Measurements from ENCODE around the gene WDR45B. TPM values are rescaled to one million over a fixed set of nuclear protein-coding genes. Genes with fewer than 3 reads are reported as not detected.

WDR45B gene
- total and polyA plus RNA-seq, 2 experiments from 2014 or later, result 82.6 to 112 TPM

DNA sequence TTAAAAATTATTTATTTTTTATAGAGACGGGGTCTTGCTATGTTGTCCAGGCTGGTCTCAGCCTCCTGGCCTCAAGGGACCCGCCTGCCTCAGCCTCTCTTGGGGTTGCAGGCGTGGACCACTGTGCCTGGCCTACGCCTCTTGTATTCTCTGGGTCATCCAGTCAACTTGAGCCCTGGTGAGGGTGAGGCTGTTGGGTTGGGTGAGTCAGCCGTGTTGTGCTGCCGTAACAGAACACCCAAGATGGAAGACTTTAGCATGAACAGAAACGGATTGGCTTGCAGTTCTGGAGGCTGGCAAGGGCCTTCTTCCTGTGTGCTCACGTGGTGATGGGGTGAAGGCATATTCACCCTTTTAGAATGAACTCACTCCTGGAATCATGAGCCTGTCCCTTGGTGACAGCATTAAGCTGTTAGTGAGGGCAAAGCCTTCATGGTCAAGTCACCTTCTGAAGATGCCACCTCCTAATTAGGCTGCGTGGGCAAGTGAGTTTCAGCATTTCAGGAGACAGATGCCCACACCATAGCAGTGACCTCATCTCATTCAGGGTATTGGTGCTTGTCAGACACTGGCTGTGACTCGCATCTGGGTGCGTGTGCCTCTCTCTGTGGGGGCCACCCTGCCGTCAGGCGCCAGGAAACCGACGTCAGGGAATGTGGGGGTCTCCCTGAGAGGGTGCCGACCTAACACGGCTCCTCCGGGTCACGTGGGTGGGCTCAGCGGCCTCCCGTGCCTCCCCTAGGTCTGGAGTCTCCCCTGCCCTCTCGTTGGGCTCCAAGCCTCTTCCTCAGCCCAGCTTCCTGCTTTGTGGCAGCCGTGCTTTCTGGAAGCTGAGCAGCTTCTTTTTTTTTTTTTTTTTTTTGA is 49.8 kb downstream of the WDR45B start:
- no peaks in the 10 kb centered on the region for H3K36me3 ChIP-seq (replicated peaks; ENCODE audit: insufficient read depth, low read depth)
- WGBS (ENCODE audit: low lambda C conversion rate, missing lambda C conversion rate), result 93% methylated on average over 23 of the region's 23 CpGs
- H3K9me3 ChIP-seq (ENCODE audit: low read depth), result no peaks in the 10 kb centered on the region
- H3K4me1 ChIP-seq (ENCODE audit: insufficient read depth), result peaks cover 11% of the 10 kb centered on the region
- H3K4me2 ChIP-seq, result no peak overlapping the region
- H2AFZ ChIP-seq, result no peak overlapping the region
- no peaks in the 10 kb centered on the region for H3K27me3 ChIP-seq
- no peak overlapping the region for H3K4me3 ChIP-seq
- H3K9me2 ChIP-seq (replicated peaks; ENCODE audit: insufficient read depth), result no peaks in the 10 kb centered on the region
- no peak for DNase-seq (ENCODE audit: low spot score)
- TF ChIP-seq EZH2phosphoT487 (IDR thresholded peaks at IDR 0.05; ENCODE audit: low read depth, severe bottlenecking, unreplicated experiment) (no peak), EZH2 (IDR thresholded peaks at IDR 0.05; ENCODE audit: borderline replicate concordance) (no peak), CTCF (IDR thresholded peaks at IDR 0.05; ENCODE audit: poor library complexity) (no peak)
- H3K79me2 ChIP-seq, result peaks cover 59% of the 10 kb centered on the region
- no peaks in the 10 kb centered on the region for H4K20me1 ChIP-seq (ENCODE audit: insufficient read depth, poor library complexity, severe bottlenecking)
- no peak overlapping the region for H3K27ac ChIP-seq

DNA sequence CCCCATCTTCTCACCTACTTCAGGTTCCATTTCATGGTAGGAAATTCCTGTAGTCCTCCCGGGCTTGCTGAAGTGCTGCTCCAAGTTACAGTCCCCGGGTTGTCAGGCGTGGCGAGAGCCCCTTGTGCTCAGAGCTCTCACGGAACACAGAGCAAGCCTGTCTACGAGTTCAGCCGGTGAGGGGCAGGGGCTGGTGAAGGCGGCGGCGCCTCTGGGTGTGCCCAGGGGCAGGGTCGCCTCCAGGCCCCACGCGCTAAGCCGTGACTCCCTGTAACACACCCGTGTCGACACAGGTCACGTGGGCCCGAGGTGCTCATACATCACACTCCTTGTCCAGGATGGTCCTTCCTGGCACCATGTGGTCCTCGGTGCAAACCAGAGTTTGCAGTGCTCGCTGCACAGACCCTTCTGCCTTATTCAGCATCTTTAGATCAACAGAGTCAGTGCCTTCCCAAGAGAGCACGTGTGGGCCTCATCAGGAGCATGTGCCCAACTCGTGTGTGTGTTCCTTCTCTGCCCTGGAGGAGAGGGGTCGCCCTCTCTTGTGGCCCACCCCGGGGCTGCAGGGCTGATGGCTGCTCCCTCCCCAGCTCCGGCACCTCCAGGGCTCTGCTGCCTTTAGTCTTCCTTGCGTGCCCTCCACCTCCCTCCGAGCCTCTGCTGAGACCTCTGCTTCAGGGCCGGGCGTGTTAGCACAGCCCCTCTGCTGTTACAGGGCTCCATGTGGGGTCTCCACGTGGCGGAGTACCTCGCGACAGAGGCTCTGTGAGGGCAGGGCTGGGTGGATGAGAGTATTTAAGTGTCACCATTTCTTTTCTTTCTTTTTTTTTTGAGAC is 51.2 kb downstream of the WDR45B start:
- Histone ChIP-seq H3K4me1 (ENCODE audit: insufficient read depth) (peaks cover 24% of the 10 kb centered on the region), H3K4me3 (no peak overlapping the region), H3K9me2 (replicated peaks; ENCODE audit: insufficient read depth) (no peaks in the 10 kb centered on the region), H3K36me3 (replicated peaks; ENCODE audit: insufficient read depth, low read depth) (no peaks in the 10 kb centered on the region), H3K27me3 (no peaks in the 10 kb centered on the region), H3K79me2 (peaks cover 54% of the 10 kb centered on the region), H3K4me2 (no peak overlapping the region), H3K27ac (no peak overlapping the region), H4K20me1 (ENCODE audit: insufficient read depth, poor library complexity, severe bottlenecking) (no peaks in the 10 kb centered on the region), H3K9me3 (ENCODE audit: low read depth) (no peaks in the 10 kb centered on the region), H2AFZ (no peak overlapping the region)
- no peak for DNase-seq (ENCODE audit: low spot score)
- 94% methylated on average over 33 of the region's 33 CpGs for WGBS (ENCODE audit: low lambda C conversion rate, missing lambda C conversion rate)
- TF ChIP-seq EZH2phosphoT487 (IDR thresholded peaks at IDR 0.05; ENCODE audit: low read depth, severe bottlenecking, unreplicated experiment) (no peak), EZH2 (IDR thresholded peaks at IDR 0.05; ENCODE audit: borderline replicate concordance) (no peak), CTCF (IDR thresholded peaks at IDR 0.05; ENCODE audit: poor library complexity) (no peak)

- H3K79me2 ChIP-seq, result peaks cover 52% of the 10 kb centered on the region
- no peaks in the 10 kb centered on the region for H3K27me3 ChIP-seq
- TF ChIP-seq CTCF (IDR thresholded peaks at IDR 0.05; ENCODE audit: poor library complexity) (no peak), EZH2phosphoT487 (IDR thresholded peaks at IDR 0.05; ENCODE audit: low read depth, severe bottlenecking, unreplicated experiment) (no peak), EZH2 (IDR thresholded peaks at IDR 0.05; ENCODE audit: borderline replicate concordance) (no peak)
- H3K27ac ChIP-seq, result no peak overlapping the region
- no peak overlapping the region for H3K4me2 ChIP-seq
- H3K36me3 ChIP-seq (replicated peaks; ENCODE audit: insufficient read depth, low read depth), result no peaks in the 10 kb centered on the region
- no peak for DNase-seq (ENCODE audit: low spot score)
- 93% methylated on average over 16 of the region's 16 CpGs for WGBS (ENCODE audit: low lambda C conversion rate, missing lambda C conversion rate)
- H4K20me1 ChIP-seq (ENCODE audit: insufficient read depth, poor library complexity, severe bottlenecking), result no peaks in the 10 kb centered on the region
- no peak overlapping the region for H2AFZ ChIP-seq
- no peaks in the 10 kb centered on the region for H3K9me3 ChIP-seq (ENCODE audit: low read depth)
- peaks cover 28% of the 10 kb centered on the region for H3K4me1 ChIP-seq (ENCODE audit: insufficient read depth)
- no peak overlapping the region for H3K4me3 ChIP-seq
- H3K9me2 ChIP-seq (replicated peaks; ENCODE audit: insufficient read depth), result no peaks in the 10 kb centered on the region
Observed at GRCh38 chr17:82596296-82596695, 51.9 kb downstream of the WDR45B start.

All from hepatocyte (in vitro differentiated cells).